Effector CD8-positive, alpha-beta T cell (primary cell): ENCODE results near the gene F2RL1.
"Not testable (repeated sequence)": the region's sequence is repeated elsewhere in the genome, so short reads cannot be mapped to it uniquely, and the experiment has no call there.

Experiments used
- DNase-seq: peaks from one replicate; lab custom pipeline; 2025; lab: John Stamatoyannopoulos, UW

The F2RL1 gene

DNA sequence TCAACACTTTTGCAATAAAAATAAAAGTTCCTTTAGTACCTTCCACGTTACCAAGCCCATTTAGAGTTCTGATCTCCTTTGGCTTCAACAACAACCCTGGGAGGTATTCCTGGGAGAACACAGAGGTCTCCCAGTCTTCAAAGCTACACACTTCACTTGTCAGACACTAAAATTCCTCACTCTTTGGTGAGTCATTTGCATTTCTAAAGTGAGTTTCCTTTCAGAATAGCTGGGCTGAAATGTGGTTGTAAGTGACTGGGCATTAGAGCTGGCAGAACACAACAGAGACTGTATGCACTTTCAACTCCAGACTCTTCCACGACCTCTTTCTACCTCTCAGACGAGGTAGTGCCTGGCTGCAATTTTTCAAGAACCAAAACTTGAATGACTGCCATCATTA is 11.5 kb upstream of the F2RL1 start:
- DNase-seq, result no peak

GRCh38 chr5:76808141-76808691 is 10.6 kb upstream of the F2RL1 start:
- no peak for DNase-seq

DNA sequence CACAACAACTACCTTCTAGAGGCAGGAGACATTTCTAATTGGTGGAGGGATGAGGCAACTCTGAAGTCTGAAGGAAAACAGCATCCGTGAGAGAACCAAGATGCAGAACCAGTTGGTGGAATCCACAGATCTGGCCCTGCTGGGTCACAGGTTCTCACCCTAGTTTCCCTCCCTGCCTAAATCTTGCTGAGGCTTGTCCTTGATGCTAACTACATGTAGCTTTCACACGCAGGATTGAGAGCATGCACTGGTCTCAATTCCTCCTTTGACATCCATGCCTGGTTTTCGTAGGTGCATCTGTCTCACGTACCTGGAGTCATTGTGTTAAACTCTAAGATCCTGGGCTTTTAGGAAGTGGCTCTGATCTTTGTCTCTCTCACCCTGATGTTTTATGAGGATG is 9.7 kb upstream of the F2RL1 start:
- DNase-seq, result no peak

DNA sequence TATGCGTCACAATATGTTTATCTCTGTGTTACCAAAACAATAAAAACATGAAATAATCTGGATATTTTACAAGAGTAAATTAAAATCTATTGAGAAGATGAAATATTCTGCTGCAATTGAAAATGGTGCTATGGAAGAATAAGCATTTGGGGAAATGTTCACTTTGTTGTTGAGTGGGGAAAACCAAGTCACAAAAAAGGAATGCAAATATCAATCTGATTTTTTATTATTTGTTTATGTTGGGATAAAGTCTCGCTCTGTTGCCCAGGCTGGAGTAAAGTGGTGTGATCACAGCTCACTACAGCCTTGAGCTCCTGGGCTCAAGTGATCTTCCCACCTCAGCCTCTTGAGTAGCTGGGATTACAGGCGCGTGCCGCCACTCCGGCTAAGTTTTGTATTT is 8.6 kb upstream of the F2RL1 start:
- no peak for DNase-seq

DNA sequence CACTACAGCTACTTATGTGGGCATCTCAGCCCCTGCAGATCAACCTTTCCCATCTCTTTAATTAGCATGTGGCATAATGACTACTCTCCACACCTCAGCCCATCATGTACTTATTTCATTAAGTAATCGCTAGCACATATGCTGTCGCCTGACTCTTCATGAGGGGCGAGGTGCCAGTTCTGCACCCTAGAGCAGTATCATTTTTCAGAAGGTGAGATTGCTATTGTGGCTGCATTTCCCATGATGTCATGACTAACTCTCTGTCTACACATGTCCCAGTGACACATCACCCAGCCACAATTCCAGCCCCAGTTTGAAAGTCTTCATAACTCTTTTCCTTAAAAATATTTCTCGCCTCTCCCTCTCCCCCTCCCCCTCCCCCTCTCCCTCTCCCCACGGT is 7.6 kb upstream of the F2RL1 start:
- no peak for DNase-seq

- DNase-seq, result not testable (repeated sequence)
Measured at GRCh38 chr5:76812209-76812608, 6.6 kb upstream of the F2RL1 start.

DNA sequence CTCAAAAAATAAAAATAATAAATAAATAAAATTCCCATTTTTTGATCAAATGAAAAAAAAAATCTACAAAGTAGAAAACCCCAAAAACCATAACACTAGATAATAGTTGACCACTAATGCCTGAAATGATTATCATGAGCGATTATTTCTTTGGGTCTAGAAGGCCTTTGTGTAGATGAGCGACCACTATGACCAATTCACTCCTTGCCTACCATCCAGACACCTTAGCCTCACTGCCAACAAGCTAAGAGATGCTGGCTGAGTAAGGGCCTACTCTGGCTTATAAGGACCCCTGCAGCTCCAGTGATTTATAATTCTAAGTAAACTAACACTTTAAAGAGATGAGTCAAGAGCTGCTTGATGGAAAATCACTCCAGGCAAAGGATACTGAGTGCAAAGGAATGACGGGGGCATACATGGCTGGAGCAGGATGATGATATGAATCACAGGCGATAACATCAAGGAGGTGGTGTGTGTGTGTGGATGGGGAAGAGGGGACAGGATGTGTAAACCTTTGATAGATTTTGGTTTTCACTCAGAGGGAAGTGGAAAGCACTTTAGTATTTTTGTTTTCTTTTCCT is 4.8 kb upstream of the F2RL1 start:
- DNase-seq, result no peak

DNA sequence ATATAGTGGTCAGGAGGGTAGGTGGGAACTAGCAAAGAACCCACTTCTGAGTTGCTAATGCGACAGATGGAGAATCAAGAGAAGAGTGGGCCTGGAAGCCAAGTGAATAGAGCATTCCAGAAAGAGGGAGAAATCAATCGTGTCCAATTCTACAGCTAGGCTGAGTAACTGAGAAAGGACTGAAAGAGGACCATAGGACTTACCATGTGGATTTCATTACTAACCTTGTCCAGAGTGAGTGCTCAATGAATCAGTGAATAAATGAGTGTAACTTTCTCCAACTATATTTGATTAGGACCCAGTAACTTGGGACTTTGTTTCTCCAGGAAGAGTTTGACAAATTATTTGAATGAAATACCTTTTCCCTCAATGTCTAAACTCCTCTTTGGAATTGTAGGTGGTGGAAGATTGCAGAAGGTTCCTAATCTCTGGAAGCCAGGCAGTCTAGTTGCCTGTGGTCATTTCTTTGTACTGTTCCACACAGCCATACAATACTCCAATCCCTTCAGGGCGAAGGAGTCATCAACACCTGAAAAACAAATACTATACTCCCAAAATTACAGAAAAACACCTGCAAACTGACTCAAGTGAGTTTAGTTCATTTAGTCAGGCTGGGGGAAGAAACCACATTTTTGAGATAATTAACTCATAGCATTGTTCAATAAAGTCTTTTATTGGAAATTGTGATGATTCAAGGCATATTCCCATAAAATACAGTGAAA is 2.6 kb upstream of the F2RL1 start:
- no peak for DNase-seq

- no peak for DNase-seq
Measured at GRCh38 chr5:76819851-76820525, 1.2 kb downstream of the F2RL1 start.

DNA sequence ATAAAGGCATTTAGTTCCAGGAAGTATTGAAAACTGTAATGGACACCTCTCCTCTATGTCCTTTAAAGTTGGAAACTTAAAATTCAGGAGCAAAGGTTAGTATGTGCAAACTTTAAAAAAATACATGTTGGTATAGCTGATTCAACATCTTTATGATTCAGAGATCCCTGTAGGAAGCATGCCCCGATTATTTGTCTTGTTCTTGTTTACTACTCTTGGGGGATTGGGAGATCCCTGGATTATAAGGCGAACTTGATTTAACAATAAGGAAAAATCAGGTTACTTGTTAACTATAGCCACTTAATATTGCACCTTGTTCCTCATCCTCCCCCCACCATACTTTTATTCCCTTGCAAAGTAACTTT is 1.7 kb downstream of the F2RL1 start:
- DNase-seq, result no peak

DNA sequence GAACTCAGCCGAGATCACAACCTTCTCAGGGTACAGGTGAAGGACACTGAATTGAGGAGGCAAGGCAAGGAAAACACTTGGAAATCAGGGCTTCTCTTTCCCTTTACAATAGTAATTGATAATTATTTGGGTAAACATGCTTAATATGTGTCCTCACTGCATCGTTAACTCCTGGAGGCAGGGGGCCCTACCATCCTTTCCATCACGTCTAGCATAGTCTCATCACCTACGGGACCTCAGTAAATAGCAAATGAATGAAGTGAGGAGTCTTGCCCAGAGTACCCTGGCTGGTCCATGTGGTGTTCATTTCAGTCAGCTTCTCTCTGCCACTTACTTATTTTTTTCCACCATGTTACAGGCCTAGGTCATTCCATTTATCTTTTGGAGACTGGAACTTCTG is 2.3 kb downstream of the F2RL1 start:
- DNase-seq, result no peak

DNA sequence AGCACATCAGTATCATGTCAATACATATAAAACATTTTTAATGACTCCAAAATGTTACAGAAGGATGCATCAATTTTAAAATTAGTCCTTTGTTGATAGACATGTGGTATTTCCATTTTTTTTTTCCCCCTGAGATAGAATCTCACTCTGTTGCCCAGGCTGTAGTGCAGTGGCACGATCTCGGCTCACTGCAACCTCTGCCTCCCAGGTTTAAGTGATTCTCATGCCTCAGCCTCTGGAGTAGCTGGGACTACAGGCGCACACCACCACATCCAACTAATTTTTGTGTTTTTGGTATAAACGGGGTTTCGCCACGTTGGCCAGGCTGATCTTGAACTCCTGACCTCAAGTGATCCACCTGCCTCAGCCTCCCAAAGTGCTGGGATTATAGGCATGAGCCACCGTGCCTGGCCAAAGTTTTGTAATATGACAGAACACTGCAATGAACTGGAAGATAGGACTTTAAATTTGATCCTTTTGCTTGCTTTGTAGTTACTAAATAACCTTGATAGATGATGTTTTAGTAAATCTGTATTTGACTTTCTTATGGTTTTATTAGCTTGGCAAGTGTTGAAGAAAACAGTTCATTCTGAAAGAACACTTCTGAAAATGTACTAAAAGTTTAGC is 3.4 kb downstream of the F2RL1 start:
- DNase-seq, result not testable (repeated sequence)

- DNase-seq, result not testable (repeated sequence)
Measured at GRCh38 chr5:76826416-76826815, 7.6 kb downstream of the F2RL1 start.

GRCh38 chr5:76831110-76831452 is 12.3 kb downstream of the F2RL1 start:
- DNase-seq, result no peak

- no peak for DNase-seq
Measured at GRCh38 chr5:76836181-76836580, 17.4 kb downstream of the F2RL1 start.

GRCh38 chr5:76836585-76836984 is 17.8 kb downstream of the F2RL1 start:
- DNase-seq, result no peak

GRCh38 chr5:76838481-76839261 is 19.8 kb downstream of the F2RL1 start:
- no peak for DNase-seq

DNA sequence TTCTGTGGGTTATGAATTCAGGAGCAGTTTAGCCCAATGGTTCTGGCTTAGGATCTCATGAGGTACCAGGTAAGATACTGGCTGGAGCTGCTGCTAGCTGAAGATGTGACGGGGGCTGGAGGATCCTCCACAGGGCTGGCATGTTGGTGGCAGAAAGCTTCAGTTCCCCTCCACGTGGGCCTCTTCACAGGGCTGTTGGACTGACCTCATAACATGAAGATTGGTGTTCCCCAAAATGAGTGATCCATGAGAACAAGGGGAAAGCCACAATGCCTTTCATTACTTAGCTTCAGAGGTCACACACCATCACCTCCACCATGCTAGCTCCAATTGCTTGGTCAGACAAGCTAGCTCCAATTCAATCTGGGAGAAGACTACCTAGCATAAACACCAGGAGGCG is 22.5 kb downstream of the F2RL1 start:
- no peak for DNase-seq

- DNase-seq, result no peak
Measured at GRCh38 chr5:76845890-76846289, 27.1 kb downstream of the F2RL1 start.

GRCh38 chr5:76849419-76850291 is 30.8 kb downstream of the F2RL1 start, which contains the start of gene S100Z:
S100Z (plus strand) TSS chr5:76850014; CDS start chr5:76875360, 25,346 bp downstream.
- no peak for DNase-seq
